GM23248 (cell line): Measurements from ENCODE around the gene PEX11A.

ENCODE experiments used
- EZH2 ChIP-seq: fragments of 200-600 bp; sonication (generic); IDR thresholded peaks from 2 replicates; pipeline ENCODE4 v1.6.1; 2018; ENCODE audit warnings: antibody characterized with exemption, mild to moderate bottlenecking; ENCODE audit not compliant: insufficient read depth, poor library complexity, severe bottlenecking
- EZH2phosphoT487 ChIP-seq: fragments of 200-600 bp; sonication (generic); IDR thresholded peaks from 2 replicates; pipeline ENCODE4 v1.6.1; 2018; ENCODE audit warnings: antibody characterized with exemption, moderate library complexity, mild to moderate bottlenecking, low read depth; ENCODE audit not compliant: insufficient read depth

- TF ChIP-seq EZH2phosphoT487 = no peak
- no peak for TF ChIP-seq EZH2
Observed at GRCh38 chr15:89642106-89642505, 48.4 kb downstream of the PEX11A start.
